DMS153 treated with DMSO at 0.1 percent for 48 hours (cell line): ENCODE results near the gene ACCS.

ENCODE experiments used
- DNase-seq: peaks from one replicate; lab custom pipeline; 2025; ENCODE audit not compliant: unreplicated experiment; lab: John Stamatoyannopoulos, UW

Gene ACCS

DNA sequence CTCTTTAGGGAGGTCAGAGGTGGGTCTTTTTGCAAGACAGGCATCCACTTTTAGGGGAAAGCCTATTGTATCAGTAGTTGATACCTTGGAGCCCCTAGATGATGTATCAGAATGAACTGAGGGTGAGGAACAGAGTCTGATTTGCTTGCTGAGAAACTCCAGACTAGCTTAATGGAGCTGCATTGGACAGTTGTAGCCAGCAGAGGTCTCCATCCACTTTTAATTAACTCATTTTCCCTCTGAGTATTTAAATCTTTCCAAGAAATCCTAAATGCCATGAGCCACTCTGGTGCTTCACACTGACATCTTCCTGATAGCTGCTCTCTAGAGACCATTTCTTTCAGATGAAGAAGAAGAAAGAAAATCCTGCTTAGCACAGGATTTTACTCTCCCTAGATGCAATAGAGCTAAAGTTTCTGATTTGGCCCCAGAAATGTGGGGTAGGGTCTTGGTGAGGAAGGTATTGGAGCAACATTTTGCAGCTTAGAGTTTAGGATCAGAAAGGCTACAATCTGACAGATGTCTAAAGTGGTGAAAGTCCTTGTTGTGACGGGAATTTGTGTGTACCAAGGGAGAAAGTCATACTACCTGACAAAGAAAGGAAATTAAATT is 67.4 kb downstream of the ACCS start:
- peak; percentile 6 for DNase-seq
